Ishikawa (cell line): ENCODE measurements around the gene KCNQ1.

Experiments used
- CEBPB ChIP-seq: IDR thresholded peaks from 2 replicates; pipeline ENCODE4 v1.6.1; 2012
- CREB1 ChIP-seq: IDR thresholded peaks from 2 replicates; pipeline ENCODE4 v1.6.1; 2012; ENCODE audit warnings: low read depth
- EGR1 ChIP-seq: IDR thresholded peaks from 2 replicates; pipeline ENCODE4 v1.6.1; 2012
- EP300 ChIP-seq: IDR thresholded peaks from 2 replicates; pipeline ENCODE4 v1.6.1; 2012; ENCODE audit warnings: borderline replicate concordance
- FOXM1 ChIP-seq: IDR thresholded peaks from 2 replicates; pipeline ENCODE4 v1.6.1; 2012; ENCODE audit warnings: low read depth, borderline replicate concordance
- NFIC ChIP-seq: IDR thresholded peaks from 2 replicates; pipeline ENCODE4 v1.6.1; 2012
- RAD21 ChIP-seq: IDR thresholded peaks from 2 replicates; pipeline ENCODE4 v1.6.1; 2012; ENCODE audit warnings: low read depth
- TAF1 ChIP-seq: IDR thresholded peaks from 2 replicates; pipeline ENCODE4 v1.6.1; 2012; ENCODE audit warnings: low read depth, mild to moderate bottlenecking
- TCF12 ChIP-seq: IDR thresholded peaks from 2 replicates; pipeline ENCODE4 v1.6.1; 2012; ENCODE audit warnings: low read depth
- TEAD4 ChIP-seq: IDR thresholded peaks from 2 replicates; pipeline ENCODE4 v1.6.1; 2012
- YY1 ChIP-seq: IDR thresholded peaks from 2 replicates; pipeline ENCODE4 v1.6.1; 2012; ENCODE audit warnings: low read depth
- ZBTB7A ChIP-seq: IDR thresholded peaks from 2 replicates; pipeline ENCODE4 v1.6.1; 2012; ENCODE audit warnings: low read depth
- TF ChIP-seq, protein P1 (sequence below): IDR thresholded peaks from 2 replicates; pipeline ENCODE4 v1.6.1; 2012
- TF ChIP-seq, protein P2 (sequence below): IDR thresholded peaks from 2 replicates; pipeline ENCODE4 v1.6.1; 2012; ENCODE audit warnings: low read depth, mild to moderate bottlenecking
- TF ChIP-seq, protein P3 (sequence below): IDR thresholded peaks from 2 replicates; pipeline ENCODE4 v1.6.1; 2012

The KCNQ1 gene

DNA sequence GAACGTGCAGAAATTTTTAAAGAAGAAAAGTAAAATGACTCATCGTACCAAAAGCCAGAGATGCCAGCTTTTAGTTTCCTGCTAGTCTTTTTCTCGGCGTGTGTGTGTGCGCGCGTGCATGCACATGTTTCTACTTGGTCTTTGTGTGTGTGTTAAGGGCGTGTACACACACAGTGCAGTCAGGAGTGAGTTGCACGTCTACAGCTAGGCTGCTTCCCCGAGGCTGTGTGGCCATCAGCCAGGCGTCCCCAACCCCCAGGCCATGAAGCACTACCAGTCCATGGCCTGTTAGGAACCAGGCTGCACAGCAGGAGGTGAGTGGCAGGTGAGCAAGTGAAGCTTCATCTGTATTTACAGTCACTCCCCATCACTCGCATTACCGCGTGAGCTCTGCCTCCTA is 36.4 kb downstream of the KCNQ1 start:
- no peak for TF ChIP-seq CEBPB
- TF ChIP-seq, protein P1, sequence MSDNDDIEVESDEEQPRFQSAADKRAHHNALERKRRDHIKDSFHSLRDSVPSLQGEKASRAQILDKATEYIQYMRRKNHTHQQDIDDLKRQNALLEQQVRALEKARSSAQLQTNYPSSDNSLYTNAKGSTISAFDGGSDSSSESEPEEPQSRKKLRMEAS: no peak
- TF ChIP-seq ZBTB7A: no peak
- no peak for TF ChIP-seq FOXM1
- no peak for TF ChIP-seq YY1
- no peak for TF ChIP-seq RAD21
- no peak for TF ChIP-seq TCF12
- TF ChIP-seq EGR1: no peak
- no peak for TF ChIP-seq CREB1
- TF ChIP-seq NFIC: no peak
- no peak for TF ChIP-seq TAF1
- no peak for TF ChIP-seq TEAD4
- TF ChIP-seq, protein P2, sequence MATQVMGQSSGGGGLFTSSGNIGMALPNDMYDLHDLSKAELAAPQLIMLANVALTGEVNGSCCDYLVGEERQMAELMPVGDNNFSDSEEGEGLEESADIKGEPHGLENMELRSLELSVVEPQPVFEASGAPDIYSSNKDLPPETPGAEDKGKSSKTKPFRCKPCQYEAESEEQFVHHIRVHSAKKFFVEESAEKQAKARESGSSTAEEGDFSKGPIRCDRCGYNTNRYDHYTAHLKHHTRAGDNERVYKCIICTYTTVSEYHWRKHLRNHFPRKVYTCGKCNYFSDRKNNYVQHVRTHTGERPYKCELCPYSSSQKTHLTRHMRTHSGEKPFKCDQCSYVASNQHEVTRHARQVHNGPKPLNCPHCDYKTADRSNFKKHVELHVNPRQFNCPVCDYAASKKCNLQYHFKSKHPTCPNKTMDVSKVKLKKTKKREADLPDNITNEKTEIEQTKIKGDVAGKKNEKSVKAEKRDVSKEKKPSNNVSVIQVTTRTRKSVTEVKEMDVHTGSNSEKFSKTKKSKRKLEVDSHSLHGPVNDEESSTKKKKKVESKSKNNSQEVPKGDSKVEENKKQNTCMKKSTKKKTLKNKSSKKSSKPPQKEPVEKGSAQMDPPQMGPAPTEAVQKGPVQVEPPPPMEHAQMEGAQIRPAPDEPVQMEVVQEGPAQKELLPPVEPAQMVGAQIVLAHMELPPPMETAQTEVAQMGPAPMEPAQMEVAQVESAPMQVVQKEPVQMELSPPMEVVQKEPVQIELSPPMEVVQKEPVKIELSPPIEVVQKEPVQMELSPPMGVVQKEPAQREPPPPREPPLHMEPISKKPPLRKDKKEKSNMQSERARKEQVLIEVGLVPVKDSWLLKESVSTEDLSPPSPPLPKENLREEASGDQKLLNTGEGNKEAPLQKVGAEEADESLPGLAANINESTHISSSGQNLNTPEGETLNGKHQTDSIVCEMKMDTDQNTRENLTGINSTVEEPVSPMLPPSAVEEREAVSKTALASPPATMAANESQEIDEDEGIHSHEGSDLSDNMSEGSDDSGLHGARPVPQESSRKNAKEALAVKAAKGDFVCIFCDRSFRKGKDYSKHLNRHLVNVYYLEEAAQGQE: no peak
- TF ChIP-seq, protein P3, sequence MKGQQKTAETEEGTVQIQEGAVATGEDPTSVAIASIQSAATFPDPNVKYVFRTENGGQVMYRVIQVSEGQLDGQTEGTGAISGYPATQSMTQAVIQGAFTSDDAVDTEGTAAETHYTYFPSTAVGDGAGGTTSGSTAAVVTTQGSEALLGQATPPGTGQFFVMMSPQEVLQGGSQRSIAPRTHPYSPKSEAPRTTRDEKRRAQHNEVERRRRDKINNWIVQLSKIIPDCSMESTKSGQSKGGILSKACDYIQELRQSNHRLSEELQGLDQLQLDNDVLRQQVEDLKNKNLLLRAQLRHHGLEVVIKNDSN: no peak
- TF ChIP-seq EP300: no peak

DNA sequence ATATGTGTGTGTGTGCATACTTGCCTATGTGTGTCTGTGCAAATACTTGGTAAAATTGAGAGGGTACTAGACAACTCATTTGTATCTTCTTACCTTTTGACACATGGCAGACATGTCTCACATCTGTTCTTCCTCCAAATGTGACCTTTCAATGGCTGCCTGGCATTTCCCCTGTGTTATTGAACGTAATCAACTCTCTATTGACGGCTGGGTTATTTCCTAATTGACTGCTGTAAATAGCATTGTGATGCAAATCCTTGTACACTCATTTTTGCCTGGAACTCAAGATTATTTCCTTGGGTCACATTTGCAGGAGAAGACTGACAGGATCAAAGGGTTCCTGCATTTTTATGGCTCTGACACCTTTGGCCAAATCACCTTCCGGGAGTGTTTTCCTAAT is 37.4 kb downstream of the KCNQ1 start:
- TF ChIP-seq YY1: no peak
- no peak for TF ChIP-seq CEBPB
- TF ChIP-seq, protein P2: no peak
- TF ChIP-seq, protein P3: no peak
- TF ChIP-seq NFIC: no peak

DNA sequence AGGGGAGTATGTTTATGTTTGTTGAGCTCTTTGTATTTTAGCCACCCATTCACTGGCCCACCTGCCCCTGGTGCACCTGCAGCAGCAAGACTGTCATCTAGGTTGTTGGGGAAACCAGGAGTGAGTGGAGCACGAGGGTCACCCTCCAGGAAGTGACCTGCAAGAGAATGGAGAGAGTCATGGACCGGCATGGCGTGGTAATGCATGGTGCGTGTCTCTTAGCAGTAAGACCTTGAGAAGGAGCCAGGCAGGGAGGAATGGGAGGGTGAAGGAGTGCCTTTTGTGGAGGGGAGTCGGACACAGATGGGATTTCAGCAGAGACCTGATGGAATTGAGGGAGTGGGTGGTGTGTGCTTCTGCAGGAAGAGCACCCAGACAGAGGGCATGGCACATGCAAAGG is 37.9 kb downstream of the KCNQ1 start:
- TF ChIP-seq ZBTB7A (no peak), FOXM1 (no peak), TEAD4 (no peak), RAD21 (no peak)
- TF ChIP-seq, protein P2: no peak

DNA sequence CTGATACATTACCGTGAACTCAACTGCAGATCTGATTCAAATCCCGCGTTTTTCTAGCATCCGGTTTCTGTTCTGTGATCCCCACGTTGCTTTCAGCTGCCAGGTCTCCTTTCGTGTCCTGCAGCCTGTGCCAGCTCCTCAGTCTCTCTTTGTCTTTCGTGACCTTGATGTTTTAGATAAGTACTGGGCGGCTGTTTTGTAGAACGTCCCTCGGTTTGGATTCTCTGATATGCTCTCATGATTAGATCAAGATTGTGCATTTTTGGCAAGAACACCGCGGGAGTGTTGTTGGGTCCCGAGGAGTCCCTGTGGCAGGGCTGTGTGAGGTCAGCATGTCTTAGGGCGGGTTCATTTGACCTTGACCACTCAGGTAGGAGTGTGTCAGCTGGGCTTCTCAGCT is 38.6 kb downstream of the KCNQ1 start:
- TF ChIP-seq CREB1: no peak
- TF ChIP-seq, protein P3: no peak
- no peak for TF ChIP-seq EGR1
- no peak for TF ChIP-seq TAF1
- TF ChIP-seq TCF12: no peak
- no peak for TF ChIP-seq TEAD4
- no peak for TF ChIP-seq ZBTB7A

DNA sequence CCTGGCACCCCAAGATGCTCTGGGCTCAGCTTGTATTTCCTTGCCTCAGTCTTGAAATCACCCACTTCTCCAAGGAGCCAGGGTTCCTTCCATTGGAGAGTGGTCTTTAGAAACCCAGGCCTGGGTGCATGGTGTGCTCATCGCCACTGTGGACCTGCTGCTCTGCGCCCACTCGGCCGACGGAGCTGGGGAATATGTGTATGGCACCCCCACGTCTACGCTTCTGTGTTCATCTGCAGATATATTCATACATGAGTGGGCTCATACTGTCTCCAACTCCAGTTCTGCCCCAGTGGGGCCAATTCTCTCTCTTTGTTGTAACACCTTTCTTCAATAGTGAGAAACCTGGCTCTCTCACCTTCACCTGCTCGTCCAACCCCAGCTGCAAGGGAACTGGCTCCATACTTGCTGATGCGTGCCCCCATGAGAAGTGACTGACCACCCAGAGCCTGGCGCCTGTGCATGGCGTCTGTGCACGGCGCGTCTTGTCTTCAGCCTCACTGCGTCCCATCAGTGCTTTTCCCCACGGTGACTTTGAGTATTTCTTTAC is 39.8 kb downstream of the KCNQ1 start:
- TF ChIP-seq, protein P3: no peak
- TF ChIP-seq CEBPB (no peak), EP300 (no peak), TEAD4 (no peak), EGR1 (no peak)
- TF ChIP-seq, protein P2: no peak
- TF ChIP-seq, protein P1: no peak
